Fibroblast of lung (primary cell): ENCODE results near the gene MAGI2. TPM values are rescaled to one million over a fixed set of nuclear protein-coding genes. Genes with fewer than 3 reads are reported as not detected.

ENCODE experiments used
- DNase-seq, 2 donors: peaks; one replicate each; pipeline versions ENCODE4 v3.0.0 to v3.0.0-alpha.2; 2010; ENCODE audit warnings: low read depth in 2 of 2
- H2AFZ ChIP-seq: 2 replicates; pipeline ENCODE4 v1.5.1; 2012; ENCODE audit warnings: low read length, control low read depth, inconsistent platforms
- H3K27ac ChIP-seq: 2 replicates; pipeline ENCODE4 v1.5.1; 2011; ENCODE audit warnings: low read length, control low read depth; ENCODE audit not compliant: insufficient read depth
- H3K27me3 ChIP-seq: 2 replicates; pipeline ENCODE4 v1.5.1; 2011; ENCODE audit warnings: mild to moderate bottlenecking, low read length; ENCODE audit not compliant: control insufficient read depth, insufficient read depth
- H3K36me3 ChIP-seq: 2 replicates; pipeline ENCODE4 v1.5.1; 2011; ENCODE audit warnings: low read length; ENCODE audit not compliant: control insufficient read depth, insufficient read depth
- H3K4me1 ChIP-seq: 2 replicates; pipeline ENCODE4 v1.5.1; 2011; ENCODE audit warnings: low read length; ENCODE audit not compliant: control insufficient read depth, insufficient read depth; ENCODE audit errors: extremely low read depth
- H3K4me2 ChIP-seq: 2 replicates; pipeline ENCODE4 v1.5.1; 2011; ENCODE audit warnings: low read length, control low read depth; ENCODE audit not compliant: insufficient read depth; ENCODE audit errors: extremely low read depth
- H3K4me3 ChIP-seq, 4 experiments: fragments of 200-600 bp in 1 of 4; sonication (generic) in 1 of 4; replicated peaks in 1 of 4; 2 replicates each; pipeline ENCODE4 v1.5.1; 2011 to 2016; ENCODE audit warnings: low read length in 4 of 4, low read depth in 3 of 4, mild to moderate bottlenecking in 3 of 4, control low read depth in 2 of 4, inconsistent platforms in 1 of 4, mixed read lengths in 1 of 4; ENCODE audit not compliant: insufficient read depth in 1 of 4; ENCODE audit errors: control extremely low read depth in 1 of 4
- H3K79me2 ChIP-seq: 2 replicates; pipeline ENCODE4 v1.5.1; 2012; ENCODE audit warnings: mild to moderate bottlenecking, low read length, inconsistent platforms; ENCODE audit not compliant: control insufficient read depth, insufficient read depth
- H3K9ac ChIP-seq: 2 replicates; pipeline ENCODE4 v1.5.1; 2011; ENCODE audit warnings: mild to moderate bottlenecking, low read length, control low read depth; ENCODE audit not compliant: insufficient read depth
- H3K9me3 ChIP-seq: 2 replicates; pipeline ENCODE4 v1.5.1; 2012; ENCODE audit warnings: low read depth, low read length; ENCODE audit not compliant: control insufficient read depth, insufficient read depth
- H4K20me1 ChIP-seq: 2 replicates; pipeline ENCODE4 v1.5.1; 2011; ENCODE audit warnings: low read length; ENCODE audit not compliant: control insufficient read depth, insufficient read depth; ENCODE audit errors: extremely low read depth
- CTCF ChIP-seq, 2 donors: IDR thresholded peaks in 1 of 2; conservative IDR thresholded peaks in 1 of 2; 1 replicate in 1 of 2; 2 replicates in 1 of 2; pipeline ENCODE4 v1.5.1; 2011 to 2012; ENCODE audit warnings: low read length in 2 of 2, control low read depth in 1 of 2, inconsistent platforms in 1 of 2, low read depth in 1 of 2, mild to moderate bottlenecking in 1 of 2
- EZH2 ChIP-seq: IDR thresholded peaks from 2 replicates; pipeline ENCODE4 v1.5.1; 2012; ENCODE audit warnings: low read length, control low read depth, mild to moderate bottlenecking; ENCODE audit errors: missing control alignments
- polyA plus RNA-seq, 2 donors: library from polyadenylated mRNA; depleted of rRNA in 1 of 2; stranded (reverse) in 1 of 2; unstranded in 1 of 2; fragments of >200 nt; gene quantifications; 2 replicates each; pipeline ENCODE4 v1.2.1, GENCODE V29; 2011 to 2012; ENCODE audit warnings: missing spikeins in 1 of 2
- total RNA-seq: library from RNA; depleted of rRNA; stranded (reverse); fragments of >200 nt; gene quantifications from 2 replicates; pipeline ENCODE4 v1.2.1, GENCODE V29; 2014

Gene MAGI2
- total and polyA plus RNA-seq, 2 donors (not counting 1 experiment from before 2014, with no cell fraction given): 1.8 to 17.0 TPM

- Histone ChIP-seq H3K4me1 (peaks cover 2% of the 10 kb centered on the region), H3K36me3 (no peaks in the 10 kb centered on the region)
- TF ChIP-seq EZH2 (no peak), CTCF (conservative IDR thresholded peaks at IDR 0.05 in 1 of 2, IDR thresholded peaks at IDR 0.05 in 1 of 2; ENCODE audit: low read depth in 1 of 2, low read length in 2 of 2) (no peak)
Measured at GRCh38 chr7:79497728-79498127, 44.3 kb upstream of the MAGI2 start.

GRCh38 chr7:79495544-79496272 lies 42.2 kb upstream of the MAGI2 start:
- no peaks in the 10 kb centered on the region for H4K20me1 ChIP-seq
- peaks cover 2% of the 10 kb centered on the region for H3K4me1 ChIP-seq
- no peaks in the 10 kb centered on the region for H3K9me3 ChIP-seq
- peak overlapping the region; percentile 52 for H3K4me2 ChIP-seq
- peak; percentile 68 to 80 for DNase-seq
- no peak overlapping the region for H3K4me3 ChIP-seq
- no peaks in the 10 kb centered on the region for H3K27me3 ChIP-seq
- no peak overlapping the region for H3K9ac ChIP-seq
- TF ChIP-seq EZH2: no peak
- TF ChIP-seq CTCF (conservative IDR thresholded peaks at IDR 0.05 in 1 of 2, IDR thresholded peaks at IDR 0.05 in 1 of 2; ENCODE audit: low read depth in 1 of 2, low read length in 2 of 2): no peak
- no peaks in the 10 kb centered on the region for H3K79me2 ChIP-seq
- H3K27ac ChIP-seq: peak overlapping the region; percentile 47
- no peak overlapping the region for H2AFZ ChIP-seq
- H3K36me3 ChIP-seq: no peaks in the 10 kb centered on the region

More at GRCh38 chr7:79497728-79498127, 44.3 kb upstream of the MAGI2 start:
- Histone ChIP-seq H3K9me3 (no peaks in the 10 kb centered on the region), H3K9ac (no peak overlapping the region), H2AFZ (no peak overlapping the region), H3K79me2 (no peaks in the 10 kb centered on the region), H4K20me1 (no peaks in the 10 kb centered on the region), H3K4me3 (no peak overlapping the region), H3K27ac (no peak overlapping the region), H3K27me3 (no peaks in the 10 kb centered on the region), H3K4me2 (no peak overlapping the region)
- DNase-seq: no peak

GRCh38 chr7:79494046-79494445 lies 40.6 kb upstream of the MAGI2 start:
- Histone ChIP-seq H3K4me2 (no peak overlapping the region), H4K20me1 (no peaks in the 10 kb centered on the region), H3K27ac (no peak overlapping the region), H3K4me3 (no peak overlapping the region), H3K4me1 (peaks cover 2% of the 10 kb centered on the region), H3K27me3 (no peaks in the 10 kb centered on the region), H3K36me3 (no peaks in the 10 kb centered on the region), H3K9ac (no peak overlapping the region), H3K9me3 (no peaks in the 10 kb centered on the region), H2AFZ (no peak overlapping the region), H3K79me2 (no peaks in the 10 kb centered on the region)
- DNase-seq: no peak
- no peak for TF ChIP-seq EZH2
- TF ChIP-seq CTCF (conservative IDR thresholded peaks at IDR 0.05 in 1 of 2, IDR thresholded peaks at IDR 0.05 in 1 of 2; ENCODE audit: low read depth in 1 of 2, low read length in 2 of 2): no peak
